Measurements from ENCODE around the gene PMEL. TPM values are rescaled to one million over a fixed set of nuclear protein-coding genes. Genes with fewer than 3 reads are reported as not detected.
"Not testable (repeated sequence)": the region's sequence is repeated elsewhere in the genome, so short reads cannot be mapped to it uniquely, and the experiment has no call there.

The PMEL gene
- total RNA-seq, 1 experiment from 2014 or later, result 2.0 TPM

DNA sequence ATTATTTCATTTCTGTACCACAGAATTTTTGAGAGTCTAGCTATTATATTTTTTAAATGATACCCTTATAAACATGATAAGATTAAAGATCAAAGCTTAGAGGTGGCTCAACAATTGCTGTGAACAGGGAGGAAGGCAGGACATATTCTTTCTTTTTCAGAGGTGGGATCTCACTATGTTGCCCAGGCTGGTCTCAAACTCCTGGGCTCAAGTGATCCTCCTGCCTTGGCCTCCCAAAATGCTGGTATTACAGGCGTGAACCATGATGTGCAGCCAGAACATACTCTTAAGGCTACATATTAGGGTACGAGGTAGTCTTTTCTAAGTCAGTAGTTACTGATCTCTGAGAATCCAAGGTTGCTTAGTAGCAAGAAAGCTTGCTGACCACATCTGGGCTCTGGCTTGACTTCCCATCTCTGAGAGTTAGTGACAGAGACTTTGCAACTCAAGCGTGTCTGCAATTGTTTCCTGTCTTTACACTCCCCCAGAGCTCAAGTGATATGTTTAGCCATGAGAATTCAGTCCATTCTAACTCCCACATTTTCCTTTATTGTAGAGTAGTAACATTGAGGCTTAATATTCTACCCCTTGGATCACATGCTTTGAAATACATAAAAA is 16.6 kb upstream of the PMEL start:
- no peak for TF ChIP-seq EZH2 (IDR thresholded peaks at IDR 0.05; ENCODE audit: low read length, unreplicated experiment)
- TF ChIP-seq, protein P1, sequence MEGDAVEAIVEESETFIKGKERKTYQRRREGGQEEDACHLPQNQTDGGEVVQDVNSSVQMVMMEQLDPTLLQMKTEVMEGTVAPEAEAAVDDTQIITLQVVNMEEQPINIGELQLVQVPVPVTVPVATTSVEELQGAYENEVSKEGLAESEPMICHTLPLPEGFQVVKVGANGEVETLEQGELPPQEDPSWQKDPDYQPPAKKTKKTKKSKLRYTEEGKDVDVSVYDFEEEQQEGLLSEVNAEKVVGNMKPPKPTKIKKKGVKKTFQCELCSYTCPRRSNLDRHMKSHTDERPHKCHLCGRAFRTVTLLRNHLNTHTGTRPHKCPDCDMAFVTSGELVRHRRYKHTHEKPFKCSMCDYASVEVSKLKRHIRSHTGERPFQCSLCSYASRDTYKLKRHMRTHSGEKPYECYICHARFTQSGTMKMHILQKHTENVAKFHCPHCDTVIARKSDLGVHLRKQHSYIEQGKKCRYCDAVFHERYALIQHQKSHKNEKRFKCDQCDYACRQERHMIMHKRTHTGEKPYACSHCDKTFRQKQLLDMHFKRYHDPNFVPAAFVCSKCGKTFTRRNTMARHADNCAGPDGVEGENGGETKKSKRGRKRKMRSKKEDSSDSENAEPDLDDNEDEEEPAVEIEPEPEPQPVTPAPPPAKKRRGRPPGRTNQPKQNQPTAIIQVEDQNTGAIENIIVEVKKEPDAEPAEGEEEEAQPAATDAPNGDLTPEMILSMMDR (conservative IDR thresholded peaks at IDR 0.05; ENCODE audit: low read depth, low read length), result no peak
- TF ChIP-seq EZH2phosphoT487 (IDR thresholded peaks at IDR 0.05; ENCODE audit: borderline replicate concordance, low read length), result no peak
- H3K4me2 ChIP-seq (ENCODE audit: low read length), result no peak overlapping the region
- peaks cover 18% of the 10 kb centered on the region; the same call in 1 of the 2 replicates for H3K79me2 ChIP-seq (ENCODE audit: low read length)
- H3K9me2 ChIP-seq (replicated peaks; ENCODE audit: low read length), result no peaks in the 10 kb centered on the region
- ChIA-PET POLR2A (ENCODE audit: unreplicated experiment) (no interaction called here), CTCF (no interaction called here)
- no peaks in the 10 kb centered on the region for H3K9me3 ChIP-seq (ENCODE audit: low read length)
- no peak overlapping the region for H2AFZ ChIP-seq (ENCODE audit: low read length)
- no peaks in the 10 kb centered on the region for H3K27me3 ChIP-seq (ENCODE audit: low read length)
- no peak overlapping the region for H3K4me3 ChIP-seq (ENCODE audit: low read length)
- BruUV-seq (replicated peaks), result no TSS peak
- intact Hi-C loops (cut with micrococcal nuclease), result loop anchor here (1.0 kb wide), 1 partner anchor 8 kb away; the partner anchor contains the start of gene RAB5B
- H4K20me1 ChIP-seq (ENCODE audit: low read length), result no peaks in the 10 kb centered on the region
- H3F3A ChIP-seq (ENCODE audit: low read length, unreplicated experiment), result no peaks in the 10 kb centered on the region
- peaks cover 6% of the 10 kb centered on the region; the same call in 1 of the 2 replicates for H3K4me1 ChIP-seq (ENCODE audit: insufficient read depth, low read length)
- H3K27ac ChIP-seq (ENCODE audit: low read length), result no peak overlapping the region
- peaks cover 4% of the 10 kb centered on the region; the same call in 1 of the 2 replicates for H3K36me3 ChIP-seq (ENCODE audit: low read depth, low read length)
- no peak for ATAC-seq
- no peak overlapping the region for H3K9ac ChIP-seq (ENCODE audit: low read length)
- DNase-seq, result no peak

DNA sequence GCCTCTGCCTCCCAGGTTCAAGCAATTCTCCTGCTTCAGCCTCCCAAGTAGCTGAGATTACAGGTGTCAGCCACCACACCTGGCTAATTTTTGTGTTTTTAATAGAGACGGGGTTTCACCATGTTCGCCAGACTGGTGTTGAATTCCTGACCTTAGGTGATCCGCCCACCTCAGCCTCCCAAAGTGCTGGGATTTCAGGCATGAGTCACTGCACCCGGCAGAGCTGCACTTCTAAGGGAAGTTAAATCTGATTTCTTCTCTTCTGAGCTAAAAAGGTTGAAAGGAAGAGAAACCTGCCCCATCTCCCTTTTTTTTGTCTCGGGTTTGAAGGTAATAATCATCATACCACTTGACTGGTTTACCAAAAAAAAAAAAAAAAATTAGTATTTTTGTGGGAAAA is 16.0 kb upstream of the PMEL start:
- H3K4me1 ChIP-seq (ENCODE audit: insufficient read depth, low read length); H3K4me3 ChIP-seq (ENCODE audit: low read length); H3K27ac ChIP-seq (ENCODE audit: low read length); H3K36me3 ChIP-seq (ENCODE audit: low read depth, low read length); H3K9me2 ChIP-seq (replicated peaks; ENCODE audit: low read length); H3K27me3 ChIP-seq (ENCODE audit: low read length); POLR2A ChIA-PET (ENCODE audit: unreplicated experiment); H3F3A ChIP-seq (ENCODE audit: low read length, unreplicated experiment); H3K4me2 ChIP-seq (ENCODE audit: low read length); ATAC-seq; BruUV-seq (replicated peaks); H3K9me3 ChIP-seq (ENCODE audit: low read length); CTCF ChIA-PET; H3K9ac ChIP-seq (ENCODE audit: low read length); H2AFZ ChIP-seq (ENCODE audit: low read length); H4K20me1 ChIP-seq (ENCODE audit: low read length): not testable (repeated sequence)
- DNase-seq, result peak; percentile 32
- H3K79me2 ChIP-seq (ENCODE audit: low read length), result peaks cover 23% of the 10 kb centered on the region
- intact Hi-C loops (cut with micrococcal nuclease), result loop anchor here (1.0 kb wide), 1 partner anchor 8 kb away; the partner anchor contains the start of gene RAB5B

DNA sequence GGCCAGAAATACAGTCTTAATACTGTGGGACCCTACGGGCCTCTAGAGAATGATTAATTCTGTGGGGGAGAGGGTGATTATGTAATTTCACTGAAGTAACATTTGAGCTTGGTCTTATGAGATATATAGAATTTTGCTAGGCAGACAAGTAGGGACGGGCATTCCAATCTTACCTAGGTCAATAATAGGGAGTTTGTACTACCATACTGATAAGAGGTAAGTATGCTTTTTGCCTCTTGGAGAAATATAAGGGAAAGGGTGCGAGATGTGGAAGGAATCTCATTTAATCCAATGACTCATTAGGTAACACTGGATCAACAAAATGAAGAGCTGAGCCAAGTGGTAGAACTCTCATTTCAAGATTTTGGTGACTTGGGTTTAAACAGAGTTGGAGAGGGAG is 13.2 kb upstream of the PMEL start:
- no peak for ATAC-seq
- no peaks in the 10 kb centered on the region for H3K9me3 ChIP-seq (ENCODE audit: low read length)
- no peak for TF ChIP-seq EZH2phosphoT487 (IDR thresholded peaks at IDR 0.05; ENCODE audit: borderline replicate concordance, low read length)
- TF ChIP-seq, protein P1 (conservative IDR thresholded peaks at IDR 0.05; ENCODE audit: low read depth, low read length), result no peak
- no peak for TF ChIP-seq EZH2 (IDR thresholded peaks at IDR 0.05; ENCODE audit: low read length, unreplicated experiment)
- H3K9me2 ChIP-seq (replicated peaks; ENCODE audit: low read length), result no peaks in the 10 kb centered on the region
- H3K27ac ChIP-seq (ENCODE audit: low read length), result no peak overlapping the region
- H2AFZ ChIP-seq (ENCODE audit: low read length), result no peak overlapping the region
- POLR2A ChIA-PET (ENCODE audit: unreplicated experiment), result no interaction called here
- H4K20me1 ChIP-seq (ENCODE audit: low read length), result no peaks in the 10 kb centered on the region
- no peak overlapping the region for H3K4me3 ChIP-seq (ENCODE audit: low read length)
- no peaks in the 10 kb centered on the region for H3F3A ChIP-seq (ENCODE audit: low read length, unreplicated experiment)
- no peak for DNase-seq
- no TSS peak for BruUV-seq (replicated peaks)
- peaks cover 12% of the 10 kb centered on the region for H3K4me1 ChIP-seq (ENCODE audit: insufficient read depth, low read length)
- H3K4me2 ChIP-seq (ENCODE audit: low read length), result no peak overlapping the region
- CTCF ChIA-PET, result interaction anchor here (0.5 kb wide), 1 partner anchor 19 kb away, joined by 8 read pairs; no protein-coding TSS in a partner anchor
- intact Hi-C loops (cut with micrococcal nuclease), result no loop called here
- no peaks in the 10 kb centered on the region for H3K27me3 ChIP-seq (ENCODE audit: low read length)
- H3K79me2 ChIP-seq (ENCODE audit: low read length), result peaks cover 50% of the 10 kb centered on the region
- no peak overlapping the region for H3K9ac ChIP-seq (ENCODE audit: low read length)
- H3K36me3 ChIP-seq (ENCODE audit: low read depth, low read length), result no peaks in the 10 kb centered on the region; the same call in 1 of the 2 replicates

All from PC-3 (cell line).